Activated CD4-positive, alpha-beta T cell treated with anti-CD3 and anti-CD28 coated beads, Interleukin-2, amount 10 ng/mL, durations not matched to agents 7 days and 5 days (primary cell): ENCODE results near the gene TRAF3IP3. TPM values are rescaled to one million over a fixed set of nuclear protein-coding genes. Genes with fewer than 3 reads are reported as not detected.
"Not testable (repeated sequence)": the region's sequence is repeated elsewhere in the genome, so short reads cannot be mapped to it uniquely, and the experiment has no call there.

Source experiments
- CTCF ChIA-PET: fragments of 350-600 bp; sonication (Branson Sonifier 250); formaldehyde crosslinking; loops from one replicate; lab custom pipeline; 2021; ENCODE audit warnings: antibody characterized with exemption; lab: Charles Lee
- POLR2A ChIA-PET: fragments of 350-600 bp; sonication (Branson Sonifier 250); formaldehyde crosslinking; loops from one replicate; lab custom pipeline; 2021; ENCODE audit warnings: antibody characterized with exemption; lab: Charles Lee
- DNase-seq: peaks from one replicate; pipeline ENCODE4 v3.0.0-alpha.2; 2020
- H3K27ac Mint-ChIP-seq: one replicate; pipeline ENCODE4 v1.8.0; 2021; ENCODE audit warnings: mild to moderate bottlenecking, moderate library complexity, mixed read lengths
- H3K27me3 Mint-ChIP-seq: one replicate; pipeline ENCODE4 v1.8.0; 2021; ENCODE audit warnings: mixed read lengths
- H3K36me3 Mint-ChIP-seq: one replicate; pipeline ENCODE4 v1.8.0; 2021; ENCODE audit warnings: low read depth, mixed read lengths
- H3K4me1 Mint-ChIP-seq: one replicate; pipeline ENCODE4 v1.8.0; 2021; ENCODE audit warnings: mixed read lengths
- H3K4me3 Mint-ChIP-seq: one replicate; pipeline ENCODE4 v1.8.0; 2021; ENCODE audit warnings: mild to moderate bottlenecking, moderate library complexity, mixed read lengths
- H3K9me3 Mint-ChIP-seq: one replicate; pipeline ENCODE4 v1.8.0; 2021; ENCODE audit warnings: mixed read lengths
- total RNA-seq, 2 experiments: library from RNA; stranded (reverse); gene quantifications; one replicate each; pipeline ENCODE4 v1.2.3, GENCODE V29; 2021

Gene TRAF3IP3
- total RNA-seq, 2 experiments from 2014 or later: 426 to 434 TPM

DNA sequence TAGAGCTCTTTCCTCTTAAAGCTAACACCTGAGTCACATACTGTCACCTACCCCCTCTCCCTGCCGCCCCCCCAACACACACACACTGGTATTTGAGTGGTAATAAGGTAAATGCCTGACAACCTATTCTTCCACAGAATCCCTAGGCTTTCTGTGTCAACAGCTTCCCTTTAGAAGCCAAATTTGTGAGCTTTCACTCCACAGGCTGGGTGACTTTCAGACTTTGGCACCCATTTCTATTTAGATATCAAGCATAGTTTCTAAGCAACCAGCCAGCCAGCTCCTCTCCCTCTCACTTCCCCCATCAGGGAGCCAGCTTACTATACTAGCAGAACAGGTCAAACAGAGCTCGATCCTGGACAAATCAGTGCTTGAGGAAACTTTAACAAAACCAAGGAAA lies 31.7 kb downstream of the TRAF3IP3 start:
- H3K27me3 Mint-ChIP-seq: peaks cover 16% of the 10 kb centered on the region
- peaks cover 41% of the 10 kb centered on the region for H3K4me1 Mint-ChIP-seq
- peaks cover 9% of the 10 kb centered on the region for H3K36me3 Mint-ChIP-seq
- no peaks in the 10 kb centered on the region for H3K9me3 Mint-ChIP-seq
- DNase-seq: no peak
- H3K4me3 Mint-ChIP-seq: no peak overlapping the region
- POLR2A ChIA-PET: no interaction called here
- CTCF ChIA-PET: interaction anchor here (0.7 to 2.2 kb wide), 8 partner anchors 8 to 59 kb away, joined by 3 to 9 read pairs (median 4); partner anchors contain the start of gene UTP25
- H3K27ac Mint-ChIP-seq: no peak overlapping the region

GRCh38 chr1:209789245-209789644 lies 33.4 kb downstream of the TRAF3IP3 start:
- Mint-ChIP-seq H3K4me3 (no peak overlapping the region), H3K9me3 (peaks cover 6% of the 10 kb centered on the region), H3K4me1 (peaks cover 26% of the 10 kb centered on the region), H3K27ac (no peak overlapping the region), H3K27me3 (peaks cover 29% of the 10 kb centered on the region), H3K36me3 (peaks cover 6% of the 10 kb centered on the region)
- ChIA-PET CTCF (no interaction called here), POLR2A (no interaction called here)
- DNase-seq: no peak

DNA sequence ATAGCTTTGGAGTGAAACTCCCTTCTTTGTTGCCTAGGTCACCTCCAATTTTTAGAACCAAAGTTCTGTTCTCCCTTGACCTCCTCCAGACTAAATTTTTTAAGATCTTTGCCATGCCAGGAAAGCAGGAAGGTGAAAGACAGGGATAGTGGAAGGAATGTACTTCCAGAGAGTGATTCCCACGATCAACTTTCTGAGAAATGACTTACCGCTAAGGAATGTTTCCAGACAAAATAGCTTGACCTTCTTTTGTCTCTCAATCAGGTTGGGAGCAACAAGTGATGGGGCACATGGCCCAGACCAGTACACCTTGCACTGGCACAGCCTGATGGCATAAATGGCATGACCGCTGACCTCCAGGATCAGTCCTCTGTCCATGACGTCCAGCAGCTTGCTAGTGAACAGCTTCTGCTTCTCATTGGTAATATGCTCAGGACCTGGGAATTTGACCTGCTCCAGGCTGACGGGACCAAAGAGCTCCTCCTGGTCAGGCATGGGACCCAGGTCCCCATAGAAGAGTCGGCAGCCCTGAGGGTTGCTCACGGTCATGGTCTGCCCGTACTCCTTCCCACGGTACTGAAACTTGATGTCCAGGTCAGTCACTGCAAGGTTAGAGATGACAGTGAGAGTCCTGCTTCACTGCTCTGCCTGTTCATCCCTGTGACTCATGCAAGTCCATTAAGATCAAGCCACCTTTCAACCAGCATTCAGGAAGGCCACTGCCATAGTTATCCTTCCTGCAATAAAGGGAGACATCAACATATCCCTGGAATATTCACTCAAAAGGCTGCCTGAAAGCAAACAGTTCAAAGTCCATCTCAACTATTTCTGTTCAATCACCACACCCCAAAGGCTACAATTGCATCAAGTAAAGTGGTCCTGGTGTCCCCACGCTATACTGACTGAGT lies 34.7 kb downstream of the TRAF3IP3 start:
- POLR2A ChIA-PET: no interaction called here
- no peak for DNase-seq
- no peak overlapping the region for H3K4me3 Mint-ChIP-seq
- peaks cover 35% of the 10 kb centered on the region for H3K27me3 Mint-ChIP-seq
- peaks cover 15% of the 10 kb centered on the region for H3K4me1 Mint-ChIP-seq
- CTCF ChIA-PET: interaction anchor here (1.5 kb wide), 1 partner anchor 16 kb away, joined by 6 read pairs; no protein-coding TSS in a partner anchor
- peaks cover 2% of the 10 kb centered on the region for H3K36me3 Mint-ChIP-seq
- peaks cover 8% of the 10 kb centered on the region for H3K9me3 Mint-ChIP-seq
- H3K27ac Mint-ChIP-seq: no peak overlapping the region

DNA sequence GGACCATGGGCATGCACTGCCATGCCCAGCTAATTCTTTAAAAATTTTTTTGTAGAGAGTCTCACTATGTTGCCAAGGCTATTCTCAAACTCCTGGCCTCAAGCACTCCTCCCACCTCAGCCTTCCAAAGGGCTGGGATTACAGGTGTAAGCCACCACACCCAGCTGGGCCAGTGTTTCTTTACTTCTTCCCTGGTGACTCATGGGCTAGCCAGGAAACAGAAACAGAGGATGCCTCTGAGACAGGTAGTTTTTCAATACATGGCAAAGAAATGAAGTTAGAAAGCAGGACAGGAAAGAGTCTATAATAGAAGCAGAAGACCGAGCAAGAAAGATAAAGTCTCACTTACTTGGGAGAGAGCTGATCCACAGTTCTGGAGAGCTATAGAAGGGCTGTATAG lies 36.1 kb downstream of the TRAF3IP3 start:
- Mint-ChIP-seq H3K36me3 (peaks cover 2% of the 10 kb centered on the region), H3K4me1 (peaks cover 14% of the 10 kb centered on the region), H3K27me3 (peaks cover 38% of the 10 kb centered on the region), H3K4me3 (no peak overlapping the region), H3K27ac (no peak overlapping the region), H3K9me3 (peaks cover 8% of the 10 kb centered on the region)
- CTCF ChIA-PET: interaction anchor here (0.9 to 2.6 kb wide), 4 partner anchors 8 to 36 kb away, joined by 3 to 5 read pairs (median 4); partner anchors contain the start of genes C1orf74, IRF6 and UTP25
- POLR2A ChIA-PET: no interaction called here
- DNase-seq: no peak

GRCh38 chr1:209793711-209794110 lies 37.9 kb downstream of the TRAF3IP3 start:
- H3K4me3 Mint-ChIP-seq, DNase-seq, H3K27ac Mint-ChIP-seq, H3K9me3 Mint-ChIP-seq, POLR2A ChIA-PET, H3K36me3 Mint-ChIP-seq: not testable (repeated sequence)
- Mint-ChIP-seq H3K27me3 (peaks cover 35% of the 10 kb centered on the region), H3K4me1 (peaks cover 14% of the 10 kb centered on the region)
- CTCF ChIA-PET: interaction anchor here (1.2 to 2.6 kb wide), 4 partner anchors 10 to 30 kb away, joined by 3 to 5 read pairs (median 4); partner anchors contain the start of genes C1orf74 and IRF6

DNA sequence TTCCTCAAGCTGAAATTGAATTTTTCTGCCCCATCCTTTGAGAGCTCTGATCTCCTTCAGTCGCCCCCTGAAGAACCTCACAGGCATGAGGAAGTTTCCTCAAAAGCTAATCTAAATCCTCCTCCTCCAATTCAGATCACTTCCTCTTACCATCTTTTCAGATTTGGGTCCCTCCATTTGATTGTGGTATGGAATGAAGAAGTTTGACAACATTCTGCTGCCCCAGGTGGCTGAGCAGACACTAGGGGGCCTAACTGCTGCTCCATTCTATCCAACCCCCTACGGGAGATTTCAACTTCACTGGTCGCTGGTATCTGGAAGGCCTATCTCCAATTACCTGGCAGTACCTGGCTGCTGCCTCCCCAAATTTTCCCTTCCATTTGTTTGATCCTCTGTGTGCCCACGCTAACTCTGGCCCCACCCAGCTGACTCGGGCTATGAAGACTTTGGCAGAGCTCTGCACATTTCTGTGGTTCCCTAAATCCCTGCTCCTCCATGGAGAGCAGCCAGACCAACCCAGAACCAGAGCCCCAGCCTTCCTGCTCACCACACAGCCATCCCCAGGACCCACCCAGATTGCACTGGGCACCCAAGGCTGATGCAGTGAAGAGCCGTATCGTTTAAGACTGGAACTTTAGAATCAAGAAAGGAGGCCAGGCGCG lies 42.3 kb downstream of the TRAF3IP3 start:
- H3K4me1 Mint-ChIP-seq: no peaks in the 10 kb centered on the region
- POLR2A ChIA-PET: interaction anchor here (0.6 kb wide), 1 partner anchor 33 kb away, joined by 3 read pairs; no protein-coding TSS in a partner anchor
- H3K27ac Mint-ChIP-seq: no peak overlapping the region
- CTCF ChIA-PET: interaction anchor here (0.7 to 2.2 kb wide), 5 partner anchors 9 to 25 kb away, joined by 3 to 8 read pairs (median 6); no protein-coding TSS in a partner anchor
- H3K9me3 Mint-ChIP-seq: peaks cover 8% of the 10 kb centered on the region
- H3K4me3 Mint-ChIP-seq: no peak overlapping the region
- H3K36me3 Mint-ChIP-seq: no peaks in the 10 kb centered on the region
- DNase-seq: no peak
- peaks cover 29% of the 10 kb centered on the region for H3K27me3 Mint-ChIP-seq

- ChIA-PET CTCF (interaction anchor here (1.0 to 2.5 kb wide), 4 partner anchors 10 to 84 kb away, joined by 3 to 10 read pairs (median 4); no protein-coding TSS in a partner anchor), POLR2A (no interaction called here)
- peaks cover 18% of the 10 kb centered on the region for H3K27me3 Mint-ChIP-seq
- H3K27ac Mint-ChIP-seq: no peak overlapping the region
- H3K9me3 Mint-ChIP-seq: no peaks in the 10 kb centered on the region
- DNase-seq: no peak
- no peak overlapping the region for H3K4me3 Mint-ChIP-seq
- no peaks in the 10 kb centered on the region for H3K36me3 Mint-ChIP-seq
- H3K4me1 Mint-ChIP-seq: peaks cover 8% of the 10 kb centered on the region
These were observed 45.4 kb downstream of the TRAF3IP3 start for GRCh38 chr1:209800984-209801834.

GRCh38 chr1:209802117-209802779 lies 46.4 kb downstream of the TRAF3IP3 start:
- ChIA-PET CTCF (interaction anchor here (1.0 to 2.5 kb wide), 3 partner anchors 9 to 83 kb away, joined by 3 to 10 read pairs (median 3); no protein-coding TSS in a partner anchor), POLR2A (no interaction called here)
- Mint-ChIP-seq H3K36me3 (no peaks in the 10 kb centered on the region), H3K4me3 (no peak overlapping the region), H3K27me3 (peaks cover 15% of the 10 kb centered on the region), H3K27ac (no peak overlapping the region), H3K9me3 (no peaks in the 10 kb centered on the region), H3K4me1 (peaks cover 10% of the 10 kb centered on the region)
- no peak for DNase-seq

DNA sequence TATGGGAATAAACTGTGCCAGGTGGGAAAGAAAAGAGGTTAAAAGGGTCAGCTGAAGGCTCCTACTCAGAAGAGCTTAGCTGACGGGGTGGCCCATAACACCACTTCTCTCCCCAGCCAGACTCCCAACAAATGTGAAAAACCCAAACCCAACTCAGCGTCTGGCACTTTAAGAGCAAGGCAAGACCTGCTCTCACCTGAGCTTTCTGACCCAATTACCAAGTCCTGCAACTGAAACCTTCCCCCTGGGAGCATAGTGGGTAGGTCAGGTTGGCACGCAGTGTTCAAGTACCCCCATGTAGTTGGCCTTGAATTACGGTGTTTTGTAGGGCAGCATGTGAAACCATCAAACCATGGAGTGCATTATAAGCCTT lies 46.9 kb downstream of the TRAF3IP3 start:
- no peaks in the 10 kb centered on the region for H3K9me3 Mint-ChIP-seq
- H3K27ac Mint-ChIP-seq: no peak overlapping the region
- POLR2A ChIA-PET: no interaction called here
- no peak overlapping the region for H3K4me3 Mint-ChIP-seq
- H3K36me3 Mint-ChIP-seq: no peaks in the 10 kb centered on the region
- peaks cover 10% of the 10 kb centered on the region for H3K4me1 Mint-ChIP-seq
- peaks cover 15% of the 10 kb centered on the region for H3K27me3 Mint-ChIP-seq
- DNase-seq: no peak
- CTCF ChIA-PET: interaction anchor here (2.5 kb wide), 1 partner anchor 21 kb away, joined by 10 read pairs; no protein-coding TSS in a partner anchor

DNA sequence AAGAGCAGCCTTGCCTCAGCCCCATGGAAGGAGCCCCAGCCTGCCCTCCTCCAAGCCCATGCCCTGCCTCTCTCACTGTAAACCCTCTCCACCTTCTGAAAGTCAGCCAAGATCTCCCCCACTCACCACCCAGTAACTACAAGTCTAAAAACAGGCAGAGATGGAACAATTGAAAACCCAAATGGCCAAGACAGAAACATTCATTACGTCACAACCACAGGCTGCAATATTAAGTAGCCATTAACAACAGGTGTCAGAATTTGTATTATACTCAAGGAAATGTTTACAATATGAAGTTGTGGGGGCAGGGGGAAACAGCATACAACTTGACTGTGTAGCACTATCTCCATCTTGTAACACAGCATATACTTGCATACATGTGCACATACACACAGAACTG lies 47.7 kb downstream of the TRAF3IP3 start:
- peaks cover 15% of the 10 kb centered on the region for H3K27me3 Mint-ChIP-seq
- H3K36me3 Mint-ChIP-seq: no peaks in the 10 kb centered on the region
- DNase-seq: no peak
- H3K4me3 Mint-ChIP-seq: no peak overlapping the region
- peaks cover 10% of the 10 kb centered on the region for H3K4me1 Mint-ChIP-seq
- H3K27ac Mint-ChIP-seq: no peak overlapping the region
- CTCF ChIA-PET: interaction anchor here (2.5 kb wide), 1 partner anchor 20 kb away, joined by 10 read pairs; no protein-coding TSS in a partner anchor
- POLR2A ChIA-PET: no interaction called here
- H3K9me3 Mint-ChIP-seq: no peaks in the 10 kb centered on the region

DNA sequence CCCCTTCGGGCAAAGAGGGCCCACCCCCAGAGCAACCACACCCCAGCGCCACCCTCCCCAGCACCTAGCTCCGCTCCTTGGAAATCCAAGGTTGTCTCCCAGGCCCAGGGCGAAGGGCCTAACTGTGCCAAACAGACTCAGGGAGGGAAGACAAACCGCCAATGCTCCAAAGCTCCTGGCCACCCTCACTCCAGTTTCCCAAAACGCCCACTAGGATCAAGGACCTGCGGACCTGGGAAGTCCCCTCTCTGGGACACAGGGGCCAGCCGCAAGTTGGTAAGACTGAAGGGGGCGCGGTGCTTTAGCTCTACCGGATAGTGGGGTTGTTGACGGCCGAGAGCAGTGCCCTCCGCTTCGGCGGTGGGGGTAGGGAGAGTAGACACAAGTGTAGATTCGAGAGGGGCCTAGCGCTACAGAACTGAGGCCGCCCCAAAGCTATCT lies 49.5 kb downstream of the TRAF3IP3 start:
- DNase-seq: no peak
- Mint-ChIP-seq H3K36me3 (no peaks in the 10 kb centered on the region), H3K4me1 (peaks cover 10% of the 10 kb centered on the region), H3K9me3 (no peaks in the 10 kb centered on the region), H3K27ac (no peak overlapping the region), H3K27me3 (peaks cover 13% of the 10 kb centered on the region), H3K4me3 (no peak overlapping the region)
- POLR2A ChIA-PET: no interaction called here
- CTCF ChIA-PET: interaction anchor here (0.9 to 1.6 kb wide), 2 partner anchors 13 to 46 kb away, joined by 3 to 4 read pairs; no protein-coding TSS in a partner anchor
